AG20443 (cell line): ENCODE results near the gene MRPL40.
A peak's percentile ranks its signal among the peaks of the same experiment; 100 is the strongest.
"Not testable (repeated sequence)": the region's sequence is repeated elsewhere in the genome, so short reads cannot be mapped to it uniquely, and the experiment has no call there.

Source experiments
- DNase-seq: peaks from one replicate; pipeline ENCODE4 v3.0.0; 2012; ENCODE audit warnings: low spot score, mixed read lengths

The MRPL40 gene

GRCh38 chr22:19442166-19442565 is 9.8 kb downstream of the MRPL40 start:
- DNase-seq = no peak

GRCh38 chr22:19443544-19444211 is 11.3 kb downstream of the MRPL40 start:
- no peak for DNase-seq

GRCh38 chr22:19445279-19445982 is 13.1 kb downstream of the MRPL40 start:
- not testable (repeated sequence) for DNase-seq

- no peak for DNase-seq
Observed at GRCh38 chr22:19446603-19447329, 14.4 kb downstream of the MRPL40 start.

- DNase-seq = peak; percentile 97
Observed at GRCh38 chr22:19447330-19448075, 15.2 kb downstream of the MRPL40 start, which contains the start of gene C22orf39. Gene C22orf39, minus strand, starts transcription at chr22:19447711. Its CDS starts 23 bp downstream, at chr22:19447688.

GRCh38 chr22:19448076-19448607 is 15.8 kb downstream of the MRPL40 start:
- peak; percentile 71 for DNase-seq

GRCh38 chr22:19448739-19449421 is 16.5 kb downstream of the MRPL40 start:
- no peak for DNase-seq

GRCh38 chr22:19449422-19449767 is 17.1 kb downstream of the MRPL40 start:
- DNase-seq = no peak

GRCh38 chr22:19450363-19451175 is 18.2 kb downstream of the MRPL40 start:
- DNase-seq = no peak

- no peak for DNase-seq
Observed at GRCh38 chr22:19451570-19451969, 19.2 kb downstream of the MRPL40 start.

- no peak for DNase-seq
Observed at GRCh38 chr22:19453718-19454117, 21.4 kb downstream of the MRPL40 start.

- no peak for DNase-seq
Observed at GRCh38 chr22:19454156-19454555, 21.8 kb downstream of the MRPL40 start.

- DNase-seq = no peak
Observed at GRCh38 chr22:19455033-19455432, 22.7 kb downstream of the MRPL40 start.

GRCh38 chr22:19455585-19456370 is 23.4 kb downstream of the MRPL40 start:
- no peak for DNase-seq

- DNase-seq = no peak
Observed at GRCh38 chr22:19456541-19456940, 24.2 kb downstream of the MRPL40 start.

- DNase-seq = no peak
Observed at GRCh38 chr22:19457828-19458428, 25.6 kb downstream of the MRPL40 start.

GRCh38 chr22:19460036-19460435 is 27.7 kb downstream of the MRPL40 start:
- DNase-seq = no peak

- DNase-seq = no peak
Observed at GRCh38 chr22:19461506-19461905, 29.2 kb downstream of the MRPL40 start.

- DNase-seq = no peak
Observed at GRCh38 chr22:19463008-19463407, 30.7 kb downstream of the MRPL40 start.
